Kidney (tissue), 14 donors: ENCODE results near the gene KHDC1. TPM values are rescaled to one million over a fixed set of nuclear protein-coding genes. Genes with fewer than 3 reads are reported as not detected.
"Not testable (repeated sequence)": the region's sequence is repeated elsewhere in the genome, so short reads cannot be mapped to it uniquely, and the experiment has no call there.

Experiments used
- DNase-seq, 5 donors: peaks; one replicate each; pipeline ENCODE4 v3.0.0-alpha.2; 2013 to 2020
- FAIRE-seq: peaks from 2 replicates; lab custom pipeline; 2012; peaks lifted over from hg19 to GRCh38; lab: Jason Lieb, UNC
- H3K27ac ChIP-seq, 2 donors: one replicate each; pipeline ENCODE4 v1.7.0; 2013; ENCODE audit warnings: low read depth in 2 of 2, low read length in 2 of 2, inconsistent platforms in 1 of 2
- H3K27me3 ChIP-seq: one replicate; pipeline ENCODE4 v1.7.1; 2013; ENCODE audit warnings: low read length, inconsistent platforms; ENCODE audit not compliant: control insufficient read depth, insufficient read depth
- H3K36me3 ChIP-seq, 3 donors: one replicate each; pipeline versions ENCODE4 v1.7.0 to v1.7.1; 2013; ENCODE audit warnings: low read length in 3 of 3, control low read depth in 1 of 3, inconsistent platforms in 1 of 3; ENCODE audit not compliant: insufficient read depth in 3 of 3, control insufficient read depth in 2 of 3
- H3K4me1 ChIP-seq, 3 donors: one replicate each; pipeline versions ENCODE4 v1.7.0 to v1.7.1; 2013; ENCODE audit warnings: low read length in 3 of 3, inconsistent platforms in 1 of 3, low read depth in 1 of 3; ENCODE audit not compliant: control insufficient read depth in 2 of 3, insufficient read depth in 2 of 3
- H3K4me3 ChIP-seq, 3 donors: one replicate each; pipeline versions ENCODE4 v1.7.0 to v1.8.1; 2013; ENCODE audit warnings: low read length in 3 of 3, control low read depth in 1 of 3, inconsistent platforms in 1 of 3
- H3K9ac ChIP-seq, 3 donors: one replicate each; pipeline versions ENCODE4 v1.7.0 to v1.7.1; 2013; ENCODE audit warnings: low read length in 3 of 3, control low read depth in 1 of 3, inconsistent platforms in 1 of 3
- H3K9me3 ChIP-seq, 3 donors: one replicate each; pipeline versions ENCODE4 v1.7.0 to v1.7.1; 2013; ENCODE audit warnings: low read length in 3 of 3, control low read depth in 1 of 3, inconsistent platforms in 1 of 3; ENCODE audit not compliant: control insufficient read depth in 2 of 3, insufficient read depth in 1 of 3
- CTCF ChIP-seq: IDR thresholded peaks from 3 replicates; pipeline ENCODE4 v1.5.1; 2012; ENCODE audit warnings: mild to moderate bottlenecking, moderate library complexity, borderline replicate concordance; ENCODE audit not compliant: insufficient read depth; ENCODE audit errors: extremely low read depth
- intact Hi-C: fragments of 100-400 bp; cut with DNase I; formaldehyde crosslinking; loops from one replicate; pipeline ENCODE4 v1.11.1; 2022
- polyA plus RNA-seq: library from polyadenylated mRNA; stranded (reverse); fragments of 350-450 nt; fragmentation: Illumina TruSeq; extraction: RNeasy Lipid Tissue Mini Kit (QIAGEN cat#74804); gene quantifications from one replicate; pipeline ENCODE4 v1.2.3, GENCODE V29; 2014; ENCODE audit warnings: low read depth, low replicate concordance; ENCODE audit not compliant: insufficient read depth
- total RNA-seq: library from RNA; stranded (reverse); fragmentation: NEBNext Ultra II Directional; extraction: Animal tissue kit (Norgen Biotek cat#: 25700); gene quantifications from one replicate; pipeline ENCODE4 v1.2.1, GENCODE V29; 2021
- donor health status: control.
- donor health status: control.
- donor health status: control.
- donor health status: control.
- donor health status: control.
- donor health status: DM: yes; HTN: yes; CAD: no.
- donor health status: Normal renal cell carcinoma (clear cell type).

Gene KHDC1
- total and polyA plus RNA-seq, 2 donors from 2014 or later, result 1.0 to 1.7 TPM

GRCh38 chr6:73309535-73309784 is 46.5 kb upstream of the KHDC1 start:
- no peak for TF ChIP-seq CTCF
- Histone ChIP-seq H3K36me3 (no peaks in the 10 kb centered on the region), H3K27ac (no peak overlapping the region), H3K4me3 (peak overlapping the region; percentile 64 to 88 (median 67)), H3K9ac (peak overlapping the region in 1 of 3 donors; percentile 87), H3K4me1 (no peaks in the 10 kb centered on the region), H3K9me3 (no peaks in the 10 kb centered on the region), H3K27me3 (no peaks in the 10 kb centered on the region)
- intact Hi-C loops, result no loop called here
- DNase-seq (no peak), FAIRE-seq (no peak)

DNA sequence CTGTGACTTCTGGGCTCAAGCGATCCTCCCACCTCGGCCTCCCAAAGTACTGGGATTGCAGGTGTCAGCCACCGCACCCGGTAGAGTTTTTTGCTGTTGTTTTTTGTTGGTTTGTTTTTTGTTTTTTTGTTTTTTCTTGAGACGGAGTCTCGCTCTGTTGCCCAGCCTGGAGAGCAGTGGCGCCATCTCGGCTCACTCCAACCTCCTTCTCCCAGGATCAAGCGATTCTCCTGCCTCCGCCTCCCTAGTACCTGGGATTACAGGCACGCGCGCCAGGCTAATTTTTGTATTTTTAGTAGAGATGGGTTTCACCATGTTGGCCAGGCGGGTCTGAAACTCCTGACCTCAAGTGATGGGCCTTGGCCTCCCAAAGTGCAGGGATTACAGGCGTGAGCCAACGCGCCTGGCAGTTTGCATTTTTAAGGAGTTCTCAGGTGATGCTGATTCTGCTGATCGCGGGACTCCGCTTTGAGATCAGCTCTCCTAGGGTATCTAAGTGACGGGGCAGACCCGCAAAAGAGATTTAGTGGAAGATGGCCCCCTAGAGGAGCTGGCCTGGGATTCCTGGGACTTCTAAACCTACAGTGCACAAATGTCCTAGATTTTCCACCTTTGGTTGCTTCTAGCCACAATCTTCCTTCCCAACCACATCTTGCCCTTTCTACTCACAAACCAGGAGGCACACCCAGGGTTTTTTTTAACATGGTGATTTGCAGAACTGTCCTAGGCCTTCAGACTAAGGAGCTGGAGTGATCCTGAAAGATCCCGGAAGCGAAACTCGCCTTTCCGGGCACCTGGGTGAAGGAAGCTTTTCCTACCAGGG is 45.9 kb upstream of the KHDC1 start:
- Histone ChIP-seq H3K9ac (peak overlapping the region in 1 of 3 donors; percentile 87), H3K9me3 (no peaks in the 10 kb centered on the region), H3K36me3 (no peaks in the 10 kb centered on the region), H3K4me3 (peak overlapping the region; percentile 64 to 88 (median 67)), H3K27ac (no peak overlapping the region), H3K4me1 (no peaks in the 10 kb centered on the region), H3K27me3 (no peaks in the 10 kb centered on the region)
- no peak for FAIRE-seq
- intact Hi-C loops, result no loop called here
- TF ChIP-seq CTCF, result no peak
- peak in 4 of 5 donors; percentile 21 to 67 (median 38) for DNase-seq

GRCh38 chr6:73303773-73304172 is 40.8 kb upstream of the KHDC1 start:
- FAIRE-seq, H3K27ac ChIP-seq, H3K27me3 ChIP-seq, H3K9ac ChIP-seq, H3K36me3 ChIP-seq, DNase-seq, H3K4me3 ChIP-seq, H3K4me1 ChIP-seq, intact Hi-C loops, H3K9me3 ChIP-seq: not testable (repeated sequence)

DNA sequence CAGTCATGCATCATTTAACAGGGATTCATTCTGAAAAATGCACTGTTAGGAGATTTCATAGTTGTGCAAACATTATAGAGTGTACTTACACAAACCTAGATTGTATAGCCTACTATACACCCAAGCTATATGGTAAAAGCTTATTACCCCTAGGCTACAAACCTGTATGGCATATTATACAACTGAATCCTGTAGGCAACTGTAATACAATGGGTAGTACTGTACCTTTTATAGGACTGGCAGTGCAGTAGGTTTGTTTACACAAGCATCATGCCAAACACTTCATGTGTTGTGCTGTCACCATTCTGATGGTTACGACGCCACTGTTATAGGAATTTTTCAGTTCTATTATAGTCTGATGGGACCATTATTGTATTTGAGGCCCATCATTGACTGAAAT is 39.3 kb upstream of the KHDC1 start:
- Histone ChIP-seq H3K4me1 (no peaks in the 10 kb centered on the region), H3K9ac (no peak overlapping the region), H3K9me3 (no peaks in the 10 kb centered on the region), H3K27ac (no peak overlapping the region), H3K4me3 (no peak overlapping the region), H3K27me3 (no peaks in the 10 kb centered on the region), H3K36me3 (no peaks in the 10 kb centered on the region)
- no peak for DNase-seq
- FAIRE-seq, result no peak
- no peak for TF ChIP-seq CTCF
- intact Hi-C loops, result no loop called here
